T1000 (cell line): ENCODE data around the gene LPCAT1.

Source experiments
- DNase-seq: peaks from one replicate; lab custom pipeline; 2025; ENCODE audit warnings: mixed read lengths; lab: John Stamatoyannopoulos, UW

The LPCAT1 gene

DNA sequence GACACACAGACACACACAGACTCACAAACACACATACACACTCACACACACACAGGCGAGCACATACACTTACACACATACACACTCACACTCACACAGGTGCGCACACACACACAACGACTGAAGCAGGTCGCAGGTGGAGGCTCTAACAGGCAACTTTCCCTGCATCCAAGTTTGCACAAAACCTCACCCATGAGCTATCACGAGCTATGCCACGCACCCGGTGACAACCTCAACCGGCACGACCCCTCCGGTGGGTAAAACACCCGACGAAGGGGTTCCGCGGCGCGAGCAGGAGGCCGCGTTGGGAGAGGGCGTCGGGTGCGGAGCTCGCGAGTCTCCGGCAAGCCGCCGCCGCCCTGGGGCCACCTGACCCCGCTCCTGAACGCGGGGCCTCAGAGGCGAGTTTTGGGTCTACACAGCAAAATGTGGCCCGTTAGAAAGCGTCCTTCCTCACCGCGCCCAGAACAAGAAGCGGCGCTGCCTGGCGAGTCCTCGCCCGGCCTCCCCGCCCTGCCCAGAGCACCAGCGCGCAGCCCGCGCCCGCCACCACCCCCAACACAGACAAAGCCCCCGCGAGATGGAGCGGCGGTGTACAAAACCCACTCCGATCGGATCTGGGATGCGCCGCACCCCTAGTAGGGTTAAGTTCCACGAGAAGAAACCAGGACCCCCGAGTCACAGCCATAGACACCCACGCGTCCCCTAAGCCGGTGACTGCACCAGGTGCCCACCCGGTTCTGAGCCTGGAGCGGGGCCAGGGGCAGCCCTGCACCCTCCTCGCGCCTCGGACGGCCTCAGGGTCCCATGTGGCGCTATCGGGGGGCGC lies 79.2 kb downstream of the LPCAT1 start:
- DNase-seq = no peak

DNA sequence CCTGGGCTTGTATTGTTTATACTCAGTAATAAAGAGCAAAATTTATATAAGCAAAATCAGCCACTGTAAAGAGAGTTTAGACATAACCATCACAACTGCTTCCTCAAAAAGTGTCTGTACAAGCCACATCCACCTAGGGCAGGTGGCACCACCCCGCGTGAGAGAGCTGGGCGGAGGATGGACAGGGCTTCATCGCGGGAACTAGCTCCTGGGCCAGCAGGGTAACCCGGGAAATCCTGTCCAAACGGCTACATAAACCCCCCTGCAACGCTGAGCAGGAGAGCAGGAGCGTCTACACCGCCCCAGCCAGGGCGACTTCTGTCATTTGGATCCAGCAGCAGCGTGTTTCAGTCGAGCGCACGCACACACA lies 79.8 kb downstream of the LPCAT1 start:
- no peak for DNase-seq

DNA sequence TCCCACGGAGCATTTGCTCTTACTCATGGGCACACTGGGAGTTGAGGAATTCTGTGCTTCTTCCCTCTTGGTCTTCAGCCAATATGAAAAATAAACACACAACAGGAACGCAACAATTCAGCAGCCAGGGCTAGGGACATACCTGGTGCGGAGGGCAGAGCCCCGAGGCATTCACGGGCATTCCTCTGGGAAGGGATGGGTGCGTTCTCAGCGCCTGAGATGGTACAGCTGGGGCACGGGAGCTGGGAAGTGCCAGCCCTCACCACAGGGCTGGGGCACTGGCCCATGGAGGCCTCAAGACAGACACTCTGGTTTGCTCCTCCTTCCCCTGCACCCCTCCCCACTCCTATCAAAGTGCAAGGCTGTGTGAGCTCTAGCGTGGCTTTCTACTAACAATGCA lies 80.6 kb downstream of the LPCAT1 start:
- no peak for DNase-seq

DNA sequence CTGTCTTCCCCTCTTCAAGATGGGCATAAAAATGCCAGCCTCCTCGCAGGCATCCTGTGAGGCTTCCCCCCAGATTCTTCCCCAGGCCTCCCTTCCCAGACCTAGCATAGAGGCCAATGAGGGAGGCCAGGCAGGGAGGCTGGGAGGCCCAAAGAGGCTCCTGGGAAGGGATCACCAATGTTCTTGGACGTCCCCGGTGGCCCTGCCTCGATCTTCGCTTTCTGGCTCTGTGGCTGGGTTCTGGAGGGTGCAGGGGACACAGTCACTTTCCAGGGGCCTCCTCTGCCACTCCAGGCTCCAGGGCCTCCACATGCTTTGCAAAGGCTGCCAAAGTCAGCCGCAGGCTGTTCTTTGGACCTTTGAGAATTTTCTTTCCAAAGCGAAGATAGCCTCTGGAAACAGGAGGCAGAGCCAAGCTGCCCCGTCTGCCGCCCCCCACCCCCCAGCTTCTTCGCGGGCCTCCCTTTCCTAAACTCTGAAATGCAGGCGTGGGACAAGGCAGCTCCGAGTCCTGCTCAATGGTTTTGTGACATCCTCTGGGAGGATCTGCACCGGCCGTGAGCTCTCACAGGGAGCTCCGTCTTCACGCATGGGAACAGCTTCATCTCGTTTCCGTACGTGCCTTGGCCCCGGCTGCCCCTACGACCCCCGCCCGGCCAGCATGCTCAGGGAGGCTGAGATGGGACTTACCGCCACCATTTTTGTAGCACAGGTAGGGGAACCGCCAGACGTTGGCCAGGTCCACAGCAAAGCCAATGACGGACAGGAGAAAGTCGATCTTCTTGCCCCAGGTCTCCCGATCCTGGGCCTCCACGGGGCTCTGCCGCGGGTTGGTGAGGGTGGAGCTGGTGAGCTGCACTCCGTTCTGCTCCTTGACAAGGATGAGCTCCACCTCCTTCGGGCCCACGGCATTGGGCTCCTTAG lies 81.3 kb downstream of the LPCAT1 start:
- DNase-seq = no peak

DNA sequence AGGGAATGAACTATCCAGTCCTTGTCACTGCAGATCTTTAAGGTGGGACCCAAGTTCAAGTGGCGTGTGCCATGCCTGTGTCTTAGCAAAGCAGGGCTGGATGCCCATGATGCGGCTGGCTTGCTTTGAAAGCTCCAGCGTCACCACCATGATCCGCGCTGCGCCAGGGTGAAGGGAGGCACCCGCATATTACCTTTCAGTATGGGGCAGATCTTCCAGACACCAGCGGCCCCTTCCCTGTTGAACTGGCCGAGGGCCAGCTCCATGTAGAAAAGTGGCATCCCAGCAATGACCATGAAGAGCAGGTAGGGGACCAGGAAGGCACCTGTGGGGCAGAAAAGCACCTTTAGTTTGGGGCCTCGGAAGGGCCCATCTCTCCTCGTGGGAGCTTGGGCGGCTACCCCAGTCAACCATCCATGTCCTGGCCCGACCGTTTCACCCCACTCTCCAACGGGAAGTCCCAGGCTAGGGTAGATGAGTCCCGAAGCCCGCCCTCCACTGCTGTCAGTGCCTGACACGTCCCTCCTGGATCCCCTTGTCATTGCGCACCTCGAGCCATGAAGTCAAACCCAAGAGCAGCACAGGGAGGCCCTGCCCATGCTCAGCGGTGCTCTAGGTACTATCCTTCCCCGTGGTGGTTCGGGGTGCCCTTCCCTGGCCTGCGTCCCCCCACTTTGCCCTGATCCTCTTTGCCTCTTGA lies 82.4 kb downstream of the LPCAT1 start:
- DNase-seq = no peak

DNA sequence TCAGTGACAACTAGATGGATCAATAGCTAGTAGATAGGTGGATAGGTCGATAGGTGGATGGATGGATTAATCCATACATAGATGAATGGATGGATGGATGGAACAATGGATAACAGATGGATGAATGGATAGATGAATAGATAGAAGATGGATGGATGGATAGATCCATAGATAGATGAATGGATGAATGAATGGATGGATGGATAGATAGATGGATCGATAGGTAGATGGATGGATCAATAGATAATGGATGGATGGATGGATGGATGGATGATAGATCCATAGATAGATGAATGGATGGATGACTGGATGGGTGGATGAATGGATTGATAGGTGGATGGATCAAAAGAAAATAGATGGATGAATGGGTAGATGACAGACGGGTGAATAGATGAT lies 83.7 kb downstream of the LPCAT1 start:
- no peak for DNase-seq

DNA sequence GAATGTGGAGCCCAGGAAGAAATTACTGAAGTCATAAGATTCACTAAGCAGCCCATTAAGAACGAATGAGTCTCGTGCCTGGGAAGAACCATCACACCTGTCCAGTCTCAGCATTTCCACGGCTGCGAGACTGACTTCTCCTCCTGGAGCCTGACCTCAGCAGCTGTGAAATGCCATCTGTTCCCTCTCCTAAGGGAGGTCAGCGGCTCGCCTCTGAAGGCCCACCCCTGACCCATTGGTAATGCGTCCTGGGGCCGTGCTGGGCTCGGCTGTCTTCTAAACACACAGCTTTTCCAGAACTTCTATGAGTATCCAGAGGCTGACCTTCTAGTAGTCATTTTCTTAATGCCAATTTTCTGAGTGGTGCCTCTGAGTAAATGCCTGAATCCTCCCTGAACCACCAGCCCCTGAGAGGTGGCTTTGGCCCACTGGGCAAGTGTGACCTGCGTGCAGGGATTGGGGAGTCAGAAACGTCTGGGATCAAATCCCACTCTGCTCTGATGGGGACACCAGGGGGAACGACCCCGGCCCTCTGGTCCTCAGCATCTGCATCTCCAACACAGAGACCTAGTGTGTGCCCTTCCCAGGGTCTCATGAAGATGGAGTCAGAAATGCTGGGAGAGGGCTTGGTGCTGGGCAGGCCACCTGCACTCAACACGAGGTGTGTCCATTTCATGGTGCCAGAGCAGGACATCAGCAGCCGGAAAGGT lies 84.2 kb downstream of the LPCAT1 start:
- DNase-seq = no peak

DNA sequence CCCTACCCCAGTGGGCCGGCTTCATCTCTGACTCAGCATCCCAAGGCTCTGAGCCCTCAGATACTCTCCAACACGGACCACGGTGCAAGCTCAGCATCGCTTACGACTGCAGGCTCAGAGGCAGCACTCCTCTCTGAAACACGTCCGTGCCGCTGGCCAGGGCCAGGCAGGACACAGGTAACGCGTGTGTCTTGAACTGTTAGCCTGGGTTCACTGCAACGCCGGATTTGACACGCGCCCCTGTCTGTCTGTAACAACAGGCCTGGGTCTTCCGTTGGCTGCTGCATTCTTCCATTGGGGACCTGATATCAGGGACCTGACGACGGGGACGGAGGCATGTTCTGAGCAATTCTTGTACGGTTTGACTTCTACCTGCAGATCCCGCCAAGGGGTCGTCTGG lies 84.9 kb downstream of the LPCAT1 start:
- no peak for DNase-seq

DNA sequence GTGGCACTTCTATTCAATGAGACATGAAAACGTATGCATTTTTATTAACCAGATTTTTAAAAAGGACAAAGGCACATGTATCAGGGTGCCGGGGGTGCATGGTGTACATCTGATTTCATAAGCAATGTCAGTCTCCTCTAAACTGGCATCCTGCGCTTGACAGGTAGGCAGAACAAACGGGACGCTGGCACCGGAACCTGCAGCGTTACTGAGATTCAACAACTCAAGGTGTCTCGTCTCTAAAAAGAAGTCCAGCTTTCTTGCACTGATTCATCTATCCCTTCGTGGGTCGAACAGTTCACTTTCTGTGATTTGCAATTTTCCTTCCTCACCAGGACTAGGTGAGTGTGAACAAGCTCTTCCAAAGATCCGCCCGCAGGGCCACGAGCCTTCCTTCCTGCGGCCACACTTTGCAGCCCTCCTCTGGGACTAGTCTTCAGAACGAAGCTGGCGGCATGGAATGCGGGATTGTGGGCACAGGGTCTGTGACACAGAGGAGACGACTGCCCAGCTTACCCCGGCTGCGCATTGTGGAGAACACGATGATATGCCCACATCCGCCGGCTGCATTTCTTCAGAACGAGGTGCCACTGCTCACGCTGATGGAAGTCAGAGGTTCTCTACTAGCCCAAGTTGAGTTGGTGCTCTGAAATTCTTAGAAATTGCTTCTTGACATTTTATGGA lies 85.7 kb downstream of the LPCAT1 start:
- DNase-seq = no peak

DNA sequence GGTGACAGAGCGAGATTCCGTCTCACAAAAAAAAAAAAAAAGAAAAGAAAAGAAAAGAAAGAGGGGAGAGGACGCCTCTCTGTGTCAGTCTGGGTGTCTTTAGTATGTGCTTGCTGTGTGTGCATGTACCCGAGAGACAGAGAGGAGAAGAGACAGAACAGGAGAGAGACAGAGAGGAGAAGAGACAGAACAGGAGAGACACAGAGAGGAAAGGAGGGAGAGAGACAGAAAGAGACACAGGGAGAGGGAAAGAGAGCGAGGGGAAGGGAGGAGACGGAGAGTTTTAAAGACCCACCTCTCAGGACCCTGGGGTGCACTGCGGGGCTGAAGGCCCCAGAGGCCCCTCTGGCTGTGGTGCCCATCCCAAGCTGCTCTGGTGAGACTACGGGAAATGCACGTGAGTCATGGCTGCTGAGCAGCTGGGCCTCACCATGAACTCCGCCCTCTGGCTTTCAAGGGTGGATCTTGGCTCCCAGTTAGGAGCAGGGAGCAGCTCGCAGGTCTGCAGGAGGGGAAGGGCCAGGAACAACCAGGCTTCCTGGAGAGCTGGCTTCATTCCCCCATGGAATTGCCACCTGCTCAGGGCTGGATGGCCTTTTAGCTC lies 86.4 kb downstream of the LPCAT1 start:
- DNase-seq = no peak

DNA sequence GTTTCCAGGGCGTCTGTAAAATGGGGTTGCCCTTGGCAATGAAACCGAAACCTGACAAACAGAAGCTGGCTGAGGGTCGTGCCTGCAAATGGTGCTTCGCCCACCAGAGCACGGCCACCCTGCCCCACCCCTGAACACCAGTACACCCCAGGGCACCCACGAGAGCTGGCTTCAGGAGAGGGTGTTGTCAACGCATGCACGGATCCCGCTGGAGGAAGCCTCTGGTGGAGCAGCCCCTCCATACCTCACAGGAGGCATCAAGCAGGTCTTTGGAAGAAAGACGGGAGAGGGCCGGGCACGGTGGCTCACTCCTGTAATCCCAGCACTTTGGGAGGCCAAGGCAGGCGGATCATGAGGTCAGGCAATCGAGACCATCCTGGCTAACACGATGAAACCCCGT lies 87.1 kb downstream of the LPCAT1 start:
- no peak for DNase-seq

DNA sequence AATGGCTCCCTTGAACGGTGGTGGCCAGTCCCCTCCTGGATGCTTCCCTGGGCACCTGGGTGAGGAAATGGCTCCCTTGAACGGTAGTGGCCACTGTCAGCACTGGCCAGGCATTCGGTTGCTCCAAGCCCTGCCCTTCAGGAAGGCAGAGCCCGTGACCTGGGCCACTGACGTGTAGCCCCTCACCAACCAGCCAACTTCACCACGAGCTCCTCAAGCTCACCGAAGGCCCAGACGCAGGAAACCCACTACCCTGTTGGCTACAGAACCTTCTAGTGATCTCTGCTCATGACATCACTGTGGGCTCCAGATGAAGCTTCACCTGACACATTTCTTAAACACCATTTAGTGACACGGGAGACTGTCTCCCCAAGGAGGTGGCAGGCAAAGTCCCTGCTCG lies 87.7 kb downstream of the LPCAT1 start:
- DNase-seq = no peak

DNA sequence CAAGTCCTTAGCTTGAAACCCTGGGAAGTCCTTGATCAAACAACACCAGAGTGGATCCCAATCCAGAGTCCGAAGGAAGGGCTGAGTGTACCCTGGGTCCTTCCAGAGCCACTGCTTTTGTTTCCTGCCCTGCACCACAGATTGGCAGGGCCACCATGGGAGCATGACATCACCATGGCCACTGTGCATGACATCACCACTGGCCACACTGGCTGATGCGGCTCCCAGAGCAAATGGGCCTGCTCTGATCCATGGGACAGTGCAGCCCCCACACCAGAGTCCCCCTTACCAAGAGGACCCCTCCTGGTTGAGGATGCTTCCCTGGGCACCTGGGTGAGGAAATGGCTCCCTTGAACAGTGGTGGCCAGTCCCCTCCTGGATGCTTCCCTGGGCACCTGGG lies 88.4 kb downstream of the LPCAT1 start:
- DNase-seq = no peak

DNA sequence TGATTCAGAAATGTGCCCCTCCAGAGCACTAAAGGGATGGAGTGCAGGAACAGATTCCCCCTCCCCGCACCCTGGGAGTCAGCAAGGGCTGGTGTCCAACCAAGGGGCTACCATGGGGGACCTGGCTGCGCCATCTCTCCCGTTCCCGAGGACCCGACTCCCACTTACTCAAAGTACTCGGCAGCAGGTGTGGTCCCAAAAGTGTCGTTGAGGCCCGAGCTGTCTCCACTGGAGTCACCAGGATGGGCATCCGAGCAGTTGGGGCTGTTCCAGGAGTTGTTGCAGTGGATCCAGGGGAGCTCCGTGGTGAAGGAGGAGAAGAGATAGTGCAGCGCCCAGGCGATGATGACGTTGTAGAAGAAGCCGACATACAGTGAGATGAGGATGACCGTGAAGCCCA lies 91.5 kb downstream of the LPCAT1 start:
- DNase-seq = no peak

DNA sequence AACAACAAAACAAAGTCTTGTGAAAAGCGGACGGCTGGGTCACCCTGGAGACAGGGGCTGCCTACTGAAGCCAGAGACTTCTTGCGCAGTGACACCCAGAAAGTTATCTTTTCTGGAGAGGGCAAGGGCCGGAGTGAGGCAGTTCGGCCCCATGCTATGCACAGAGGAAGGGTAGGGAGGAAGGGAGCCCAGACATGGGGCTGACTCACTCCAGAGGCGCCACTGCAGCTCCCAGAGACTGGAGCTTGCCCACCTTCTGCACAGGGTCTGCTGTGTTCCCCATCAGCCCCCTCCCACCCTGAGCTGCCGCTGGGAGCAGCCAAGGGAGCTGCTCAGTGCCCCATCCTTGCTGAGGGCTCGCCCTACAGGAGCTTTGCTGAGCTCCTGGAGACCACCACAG lies 91.9 kb downstream of the LPCAT1 start:
- no peak for DNase-seq

DNA sequence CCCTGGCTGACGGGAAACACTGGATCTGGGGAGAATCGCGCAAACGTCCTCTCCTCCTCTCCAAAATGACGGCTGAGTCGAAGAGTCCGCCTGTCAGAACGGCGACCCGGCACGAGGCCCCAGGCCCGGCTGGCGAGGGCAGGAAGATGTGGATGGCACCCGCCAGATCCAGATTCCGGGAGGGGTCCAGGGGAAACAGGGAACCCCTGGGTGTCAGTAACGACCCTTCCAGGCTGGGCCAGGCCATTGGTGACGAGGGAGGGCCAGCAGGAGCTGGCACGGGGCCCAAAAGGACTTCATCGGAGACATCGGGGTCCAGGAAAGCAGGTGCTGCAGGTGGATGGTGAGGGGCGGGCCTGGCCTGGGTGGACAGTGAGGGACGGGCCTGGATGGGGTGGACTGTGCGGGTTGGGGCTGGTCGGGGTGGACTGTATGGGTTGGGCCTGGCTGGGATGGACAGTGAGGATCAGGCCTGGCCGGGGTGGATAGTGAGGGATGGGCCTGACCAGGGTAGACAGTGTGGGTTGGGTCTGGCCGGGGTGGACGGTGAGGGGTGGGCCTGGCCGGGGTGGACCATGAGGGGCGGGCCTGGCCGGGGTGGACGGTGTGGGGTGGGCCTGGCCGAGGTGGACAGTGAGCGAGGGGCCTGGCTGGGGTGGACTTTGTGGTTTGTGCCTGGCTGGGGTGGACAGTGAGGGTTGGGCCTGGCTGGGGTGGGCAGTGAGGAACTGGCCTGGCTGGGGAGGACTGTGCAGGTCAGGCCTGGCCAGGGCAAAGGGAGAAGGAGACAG lies 92.5 kb downstream of the LPCAT1 start:
- DNase-seq = no peak

DNA sequence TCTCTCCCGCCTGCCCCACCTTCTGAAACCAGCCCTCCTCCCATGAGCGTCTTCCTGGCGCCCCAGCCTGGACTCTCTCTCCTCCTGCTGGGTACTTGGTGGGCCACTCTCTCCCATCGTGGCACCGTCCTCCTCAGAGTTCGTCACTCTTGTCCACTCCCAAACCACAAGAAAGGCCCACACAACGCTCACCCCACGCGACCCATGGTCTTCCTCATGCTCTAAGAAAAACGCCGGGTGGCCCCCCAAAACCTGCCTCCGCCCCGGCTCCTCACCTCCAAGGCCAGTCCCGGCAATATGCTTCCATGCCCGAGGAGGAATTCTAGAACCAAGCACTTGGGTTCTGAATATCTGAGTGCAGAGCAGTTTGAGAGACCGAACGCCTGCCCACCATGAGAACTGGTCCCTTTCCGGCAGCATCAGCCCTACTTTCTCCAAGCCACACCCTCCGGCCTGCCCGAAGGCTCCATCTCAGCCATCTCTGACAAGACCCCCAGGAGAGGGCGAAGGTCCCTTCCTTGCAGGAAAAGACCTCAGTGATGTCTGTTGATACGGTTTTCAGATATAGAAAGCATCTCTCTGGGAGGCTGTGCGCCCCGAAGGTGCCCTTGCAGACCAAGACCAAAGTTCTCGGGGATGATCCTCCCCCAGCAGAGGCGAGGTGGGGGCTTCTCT lies 93.5 kb downstream of the LPCAT1 start:
- no peak for DNase-seq

DNA sequence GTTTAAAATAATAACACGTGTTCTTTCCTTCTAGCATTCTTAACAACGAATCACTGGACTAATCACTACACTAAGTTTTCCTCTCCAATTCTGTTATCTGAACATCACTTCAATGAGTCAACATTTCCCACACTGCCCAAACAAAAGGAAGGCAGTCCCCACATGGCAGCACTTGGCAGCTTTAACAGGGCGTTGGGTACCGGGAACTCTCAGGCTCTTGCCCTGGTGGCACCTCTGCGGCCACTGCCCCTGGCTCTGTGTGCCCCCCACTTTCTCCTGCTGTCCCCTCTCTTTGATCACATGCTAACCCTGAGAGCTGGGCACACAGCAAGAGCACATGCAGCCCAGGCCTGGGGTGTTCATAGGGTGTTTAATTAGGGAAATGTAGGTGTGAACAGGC lies 94.3 kb downstream of the LPCAT1 start:
- no peak for DNase-seq

DNA sequence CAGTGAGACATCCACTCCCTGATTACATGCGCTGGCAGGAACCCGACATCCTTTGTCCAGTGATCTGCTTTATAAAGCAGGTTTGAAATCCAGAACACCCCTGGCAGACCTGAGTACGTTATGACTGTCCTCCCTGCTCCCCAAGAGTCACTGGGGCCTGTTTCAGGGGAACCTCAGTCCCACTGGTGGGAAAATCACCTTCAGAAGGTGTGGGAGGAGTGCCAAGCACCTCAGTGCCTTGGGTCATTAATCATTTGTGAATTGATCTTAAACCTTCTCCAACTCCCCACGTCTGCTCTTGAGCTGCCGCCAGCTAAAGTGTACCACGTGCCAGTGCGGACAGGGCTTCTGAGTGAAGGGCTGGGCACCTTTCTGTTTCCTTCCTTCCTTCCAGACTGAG lies 94.7 kb downstream of the LPCAT1 start:
- DNase-seq = no peak

DNA sequence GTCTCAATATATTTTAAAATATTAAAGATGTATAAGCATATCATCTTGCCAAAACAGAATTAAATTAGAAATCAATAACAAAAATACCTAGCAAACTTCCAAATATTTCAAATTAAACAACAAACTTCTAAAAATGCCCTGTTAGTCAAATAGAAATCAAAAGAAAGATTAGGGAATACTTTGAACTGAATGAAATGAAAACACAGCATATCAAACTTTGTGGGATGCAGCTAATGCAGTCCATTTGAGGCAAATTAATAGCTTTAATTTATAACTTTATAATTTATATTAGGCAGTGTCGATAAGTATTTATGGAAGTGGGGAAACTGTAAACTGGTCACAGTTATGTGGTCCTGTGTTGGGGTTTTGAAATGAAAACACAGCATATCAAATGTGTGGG lies 95.7 kb downstream of the LPCAT1 start:
- no peak for DNase-seq
